ENCODE data around the gene PADI3.

DNA sequence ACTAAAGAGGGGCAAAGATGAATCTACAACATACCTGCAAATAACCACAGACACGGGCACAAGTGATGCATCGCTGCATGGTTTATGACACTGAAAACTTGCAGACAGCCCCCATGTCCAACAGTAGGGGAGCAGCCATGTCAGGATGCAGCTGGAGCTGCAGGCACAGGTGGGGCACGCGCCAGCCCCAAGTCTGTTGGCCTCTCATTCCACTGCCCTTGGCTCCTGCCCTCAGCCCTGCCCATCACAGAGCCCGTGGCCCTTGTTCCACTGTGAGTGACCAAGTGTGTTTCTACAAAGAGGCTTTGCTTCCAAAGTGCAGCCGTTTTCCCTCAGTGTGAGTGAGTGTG is 55.9 kb downstream of the PADI3 start:
- TF ChIP-seq, protein P1, sequence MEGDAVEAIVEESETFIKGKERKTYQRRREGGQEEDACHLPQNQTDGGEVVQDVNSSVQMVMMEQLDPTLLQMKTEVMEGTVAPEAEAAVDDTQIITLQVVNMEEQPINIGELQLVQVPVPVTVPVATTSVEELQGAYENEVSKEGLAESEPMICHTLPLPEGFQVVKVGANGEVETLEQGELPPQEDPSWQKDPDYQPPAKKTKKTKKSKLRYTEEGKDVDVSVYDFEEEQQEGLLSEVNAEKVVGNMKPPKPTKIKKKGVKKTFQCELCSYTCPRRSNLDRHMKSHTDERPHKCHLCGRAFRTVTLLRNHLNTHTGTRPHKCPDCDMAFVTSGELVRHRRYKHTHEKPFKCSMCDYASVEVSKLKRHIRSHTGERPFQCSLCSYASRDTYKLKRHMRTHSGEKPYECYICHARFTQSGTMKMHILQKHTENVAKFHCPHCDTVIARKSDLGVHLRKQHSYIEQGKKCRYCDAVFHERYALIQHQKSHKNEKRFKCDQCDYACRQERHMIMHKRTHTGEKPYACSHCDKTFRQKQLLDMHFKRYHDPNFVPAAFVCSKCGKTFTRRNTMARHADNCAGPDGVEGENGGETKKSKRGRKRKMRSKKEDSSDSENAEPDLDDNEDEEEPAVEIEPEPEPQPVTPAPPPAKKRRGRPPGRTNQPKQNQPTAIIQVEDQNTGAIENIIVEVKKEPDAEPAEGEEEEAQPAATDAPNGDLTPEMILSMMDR (IDR thresholded peaks at IDR 0.05) = no peak
- no peak for TF ChIP-seq POLR2A (IDR thresholded peaks at IDR 0.05)
